ENCODE results near the gene RPN2.

RPN2 gene

DNA sequence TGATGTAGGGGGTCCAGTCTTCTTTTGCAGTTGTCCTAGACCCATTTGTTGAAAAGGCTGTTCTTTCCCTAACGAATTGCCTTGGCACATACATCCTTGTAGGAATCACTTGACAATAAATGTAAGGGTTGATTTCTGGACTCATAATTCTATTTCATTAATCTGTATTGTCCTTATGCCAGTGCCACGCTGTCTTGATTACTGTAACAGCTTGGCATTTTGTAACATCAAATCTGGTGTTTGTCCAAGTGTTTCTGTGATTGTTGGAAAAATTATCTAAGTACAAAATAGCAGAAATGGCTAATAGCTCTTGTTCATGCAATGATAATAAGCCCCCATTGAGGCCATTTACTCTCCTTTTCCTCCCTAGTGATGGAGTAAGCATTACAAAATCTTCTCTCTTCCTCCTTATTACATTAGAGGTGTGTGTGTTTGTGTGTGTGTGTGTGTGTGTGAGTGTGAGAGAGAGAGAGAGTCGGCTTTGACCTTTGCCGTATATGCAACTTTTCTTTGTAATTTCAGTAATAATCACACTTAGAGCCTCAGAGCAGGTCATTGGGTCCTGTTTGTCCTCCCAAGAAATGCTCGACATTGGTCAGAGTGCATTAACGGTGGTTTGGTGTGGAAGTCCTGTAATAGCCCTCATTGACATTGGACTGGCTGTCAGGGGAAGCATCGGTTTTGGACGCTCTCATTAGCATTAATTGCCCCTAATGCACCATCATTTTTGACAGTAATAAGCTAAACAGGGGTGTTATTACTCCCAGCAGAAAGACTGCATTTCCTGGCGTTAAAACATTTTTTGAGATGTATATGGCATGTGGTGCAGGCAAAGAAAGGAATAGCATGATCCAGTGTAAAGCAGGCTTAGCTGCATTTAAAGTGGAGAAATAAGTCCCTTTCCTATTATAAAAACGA, 40.9 kb downstream of the RPN2 start:
- no peak for ATAC-seq
- TF ChIP-seq ISL1 (CRISPR knock-in tag; IDR thresholded peaks at IDR 0.05) (no peak), ZFP3 (CRISPR knock-in tag; IDR thresholded peaks at IDR 0.05) (no peak), GLIS3 (CRISPR knock-in tag; IDR thresholded peaks at IDR 0.05) (no peak), ZFP30 (CRISPR knock-in tag; IDR thresholded peaks at IDR 0.05) (no peak), TOX (CRISPR knock-in tag; IDR thresholded peaks at IDR 0.05; ENCODE audit: borderline replicate concordance) (no peak), RARB (CRISPR knock-in tag; IDR thresholded peaks at IDR 0.05) (no peak), PATZ1 (CRISPR knock-in tag; IDR thresholded peaks at IDR 0.05; ENCODE audit: borderline replicate concordance) (no peak), ZNF70 (CRISPR knock-in tag; IDR thresholded peaks at IDR 0.05) (no peak), ESRRG (CRISPR knock-in tag; IDR thresholded peaks at IDR 0.05) (no peak), SNAI2 (CRISPR knock-in tag; IDR thresholded peaks at IDR 0.05) (no peak), OSR1 (CRISPR knock-in tag; IDR thresholded peaks at IDR 0.05) (no peak), ZC3H10 (CRISPR knock-in tag; IDR thresholded peaks at IDR 0.05) (no peak), TCF4 (CRISPR knock-in tag; IDR thresholded peaks at IDR 0.05; ENCODE audit: borderline replicate concordance) (no peak), CSDC2 (CRISPR knock-in tag; IDR thresholded peaks at IDR 0.05) (no peak), BACH2 (CRISPR knock-in tag; IDR thresholded peaks at IDR 0.05; ENCODE audit: borderline replicate concordance) (no peak), PPARA (CRISPR knock-in tag; IDR thresholded peaks at IDR 0.05; ENCODE audit: borderline replicate concordance) (no peak), CREB5 (CRISPR knock-in tag; IDR thresholded peaks at IDR 0.05; ENCODE audit: low read depth) (no peak)
- TF ChIP-seq, protein P1, sequence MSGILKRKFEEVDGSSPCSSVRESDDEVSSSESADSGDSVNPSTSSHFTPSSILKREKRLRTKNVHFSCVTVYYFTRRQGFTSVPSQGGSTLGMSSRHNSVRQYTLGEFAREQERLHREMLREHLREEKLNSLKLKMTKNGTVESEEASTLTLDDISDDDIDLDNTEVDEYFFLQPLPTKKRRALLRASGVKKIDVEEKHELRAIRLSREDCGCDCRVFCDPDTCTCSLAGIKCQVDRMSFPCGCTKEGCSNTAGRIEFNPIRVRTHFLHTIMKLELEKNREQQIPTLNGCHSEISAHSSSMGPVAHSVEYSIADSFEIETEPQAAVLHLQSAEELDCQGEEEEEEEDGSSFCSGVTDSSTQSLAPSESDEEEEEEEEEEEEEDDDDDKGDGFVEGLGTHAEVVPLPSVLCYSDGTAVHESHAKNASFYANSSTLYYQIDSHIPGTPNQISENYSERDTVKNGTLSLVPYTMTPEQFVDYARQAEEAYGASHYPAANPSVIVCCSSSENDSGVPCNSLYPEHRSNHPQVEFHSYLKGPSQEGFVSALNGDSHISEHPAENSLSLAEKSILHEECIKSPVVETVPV (CRISPR knock-in tag; IDR thresholded peaks at IDR 0.05): no peak
- TF ChIP-seq, protein P2, sequence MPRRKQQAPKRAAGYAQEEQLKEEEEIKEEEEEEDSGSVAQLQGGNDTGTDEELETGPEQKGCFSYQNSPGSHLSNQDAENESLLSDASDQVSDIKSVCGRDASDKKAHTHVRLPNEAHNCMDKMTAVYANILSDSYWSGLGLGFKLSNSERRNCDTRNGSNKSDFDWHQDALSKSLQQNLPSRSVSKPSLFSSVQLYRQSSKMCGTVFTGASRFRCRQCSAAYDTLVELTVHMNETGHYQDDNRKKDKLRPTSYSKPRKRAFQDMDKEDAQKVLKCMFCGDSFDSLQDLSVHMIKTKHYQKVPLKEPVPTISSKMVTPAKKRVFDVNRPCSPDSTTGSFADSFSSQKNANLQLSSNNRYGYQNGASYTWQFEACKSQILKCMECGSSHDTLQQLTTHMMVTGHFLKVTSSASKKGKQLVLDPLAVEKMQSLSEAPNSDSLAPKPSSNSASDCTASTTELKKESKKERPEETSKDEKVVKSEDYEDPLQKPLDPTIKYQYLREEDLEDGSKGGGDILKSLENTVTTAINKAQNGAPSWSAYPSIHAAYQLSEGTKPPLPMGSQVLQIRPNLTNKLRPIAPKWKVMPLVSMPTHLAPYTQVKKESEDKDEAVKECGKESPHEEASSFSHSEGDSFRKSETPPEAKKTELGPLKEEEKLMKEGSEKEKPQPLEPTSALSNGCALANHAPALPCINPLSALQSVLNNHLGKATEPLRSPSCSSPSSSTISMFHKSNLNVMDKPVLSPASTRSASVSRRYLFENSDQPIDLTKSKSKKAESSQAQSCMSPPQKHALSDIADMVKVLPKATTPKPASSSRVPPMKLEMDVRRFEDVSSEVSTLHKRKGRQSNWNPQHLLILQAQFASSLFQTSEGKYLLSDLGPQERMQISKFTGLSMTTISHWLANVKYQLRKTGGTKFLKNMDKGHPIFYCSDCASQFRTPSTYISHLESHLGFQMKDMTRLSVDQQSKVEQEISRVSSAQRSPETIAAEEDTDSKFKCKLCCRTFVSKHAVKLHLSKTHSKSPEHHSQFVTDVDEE (CRISPR knock-in tag; IDR thresholded peaks at IDR 0.05): no peak
- TF ChIP-seq, protein P3, sequence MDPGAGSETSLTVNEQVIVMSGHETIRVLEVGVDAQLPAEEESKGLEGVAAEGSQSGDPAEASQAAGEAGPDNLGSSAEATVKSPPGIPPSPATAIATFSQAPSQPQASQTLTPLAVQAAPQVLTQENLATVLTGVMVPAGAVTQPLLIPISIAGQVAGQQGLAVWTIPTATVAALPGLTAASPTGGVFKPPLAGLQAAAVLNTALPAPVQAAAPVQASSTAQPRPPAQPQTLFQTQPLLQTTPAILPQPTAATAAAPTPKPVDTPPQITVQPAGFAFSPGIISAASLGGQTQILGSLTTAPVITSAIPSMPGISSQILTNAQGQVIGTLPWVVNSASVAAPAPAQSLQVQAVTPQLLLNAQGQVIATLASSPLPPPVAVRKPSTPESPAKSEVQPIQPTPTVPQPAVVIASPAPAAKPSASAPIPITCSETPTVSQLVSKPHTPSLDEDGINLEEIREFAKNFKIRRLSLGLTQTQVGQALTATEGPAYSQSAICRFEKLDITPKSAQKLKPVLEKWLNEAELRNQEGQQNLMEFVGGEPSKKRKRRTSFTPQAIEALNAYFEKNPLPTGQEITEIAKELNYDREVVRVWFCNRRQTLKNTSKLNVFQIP (CRISPR knock-in tag; IDR thresholded peaks at IDR 0.05; ENCODE audit: borderline replicate concordance, low read depth): no peak

GRCh38 chr20:37220731-37221130, 41.6 kb downstream of the RPN2 start:
- ATAC-seq: no peak
- TF ChIP-seq TCF4 (CRISPR knock-in tag; IDR thresholded peaks at IDR 0.05; ENCODE audit: borderline replicate concordance): no peak
- TF ChIP-seq, protein P3 (CRISPR knock-in tag; IDR thresholded peaks at IDR 0.05; ENCODE audit: borderline replicate concordance, low read depth): no peak
- TF ChIP-seq, protein P2 (CRISPR knock-in tag; IDR thresholded peaks at IDR 0.05): no peak
- TF ChIP-seq ISL1 (CRISPR knock-in tag; IDR thresholded peaks at IDR 0.05): no peak
- TF ChIP-seq RARB (CRISPR knock-in tag; IDR thresholded peaks at IDR 0.05): no peak
- no peak for TF ChIP-seq OSR1 (CRISPR knock-in tag; IDR thresholded peaks at IDR 0.05)
- no peak for TF ChIP-seq ZFP30 (CRISPR knock-in tag; IDR thresholded peaks at IDR 0.05)
- no peak for TF ChIP-seq PATZ1 (CRISPR knock-in tag; IDR thresholded peaks at IDR 0.05; ENCODE audit: borderline replicate concordance)
- TF ChIP-seq PPARA (CRISPR knock-in tag; IDR thresholded peaks at IDR 0.05; ENCODE audit: borderline replicate concordance): no peak
- no peak for TF ChIP-seq SNAI2 (CRISPR knock-in tag; IDR thresholded peaks at IDR 0.05)
- TF ChIP-seq CSDC2 (CRISPR knock-in tag; IDR thresholded peaks at IDR 0.05): no peak
- TF ChIP-seq BACH2 (CRISPR knock-in tag; IDR thresholded peaks at IDR 0.05; ENCODE audit: borderline replicate concordance): no peak
- TF ChIP-seq ZNF565 (CRISPR knock-in tag; conservative IDR thresholded peaks at IDR 0.05; ENCODE audit: low read depth): no peak

All from SK-N-SH treated with all-trans-retinoic acid at 6 μM for 48 hours (cell line).